CD4-positive, alpha-beta T cell treated with Interferon gamma for 1 hour (primary cell): ENCODE data around the gene CYTH3.

Experiments used
- DNase-seq: peaks from one replicate; pipeline ENCODE4 v3.0.0-alpha.2; 2020

Gene CYTH3

GRCh38 chr7:6188389-6188788, 84.0 kb downstream of the CYTH3 start:
- DNase-seq: no peak

DNA sequence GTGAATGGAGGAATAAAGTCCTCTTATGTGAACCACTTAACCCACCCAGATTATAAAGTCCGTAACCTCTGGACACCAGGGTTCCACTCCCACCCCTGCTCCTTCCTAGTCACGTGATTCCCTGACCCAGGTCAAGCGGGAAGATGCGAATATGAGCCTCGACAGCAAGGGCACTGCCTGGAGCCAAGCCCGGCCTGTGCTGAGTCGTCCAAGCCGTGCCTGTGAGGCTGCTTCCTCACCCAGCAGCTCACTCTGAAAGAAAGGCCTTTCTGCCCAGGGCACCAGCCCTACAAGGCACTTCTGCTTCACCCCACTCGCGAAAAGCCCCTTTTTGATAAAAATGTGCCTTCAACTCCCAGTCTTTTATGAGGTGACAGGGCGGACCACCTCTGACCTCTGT, 85.8 kb downstream of the CYTH3 start:
- no peak for DNase-seq

- no peak for DNase-seq
Observed at GRCh38 chr7:6182993-6183392, 89.4 kb downstream of the CYTH3 start.

DNA sequence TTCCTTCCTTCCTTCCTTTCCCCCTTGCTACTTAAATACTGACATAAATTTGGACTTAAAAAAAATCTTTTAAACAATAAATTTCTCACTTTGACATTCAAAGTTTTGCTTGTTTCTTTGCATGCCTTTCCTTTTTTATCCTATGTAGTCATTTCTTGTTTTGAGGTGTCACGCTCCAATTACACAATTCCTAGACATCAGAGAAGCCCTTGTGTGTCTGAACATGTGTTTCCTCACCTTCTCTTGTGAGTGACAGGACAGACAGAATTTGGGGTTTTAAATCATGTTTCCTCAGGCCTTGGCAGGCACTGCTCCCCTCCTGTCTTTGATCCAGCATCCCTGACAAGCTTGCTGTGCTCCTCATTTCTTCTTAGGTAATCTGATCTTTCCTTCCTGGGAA, 91.3 kb downstream of the CYTH3 start:
- no peak for DNase-seq

GRCh38 chr7:6180344-6180725, 92.1 kb downstream of the CYTH3 start:
- DNase-seq: no peak

GRCh38 chr7:6179620-6180343, 92.6 kb downstream of the CYTH3 start:
- DNase-seq: no peak

- DNase-seq: no peak
Observed at GRCh38 chr7:6178298-6179029, 94.0 kb downstream of the CYTH3 start.

GRCh38 chr7:6175645-6176044, 96.8 kb downstream of the CYTH3 start:
- DNase-seq: no peak

DNA sequence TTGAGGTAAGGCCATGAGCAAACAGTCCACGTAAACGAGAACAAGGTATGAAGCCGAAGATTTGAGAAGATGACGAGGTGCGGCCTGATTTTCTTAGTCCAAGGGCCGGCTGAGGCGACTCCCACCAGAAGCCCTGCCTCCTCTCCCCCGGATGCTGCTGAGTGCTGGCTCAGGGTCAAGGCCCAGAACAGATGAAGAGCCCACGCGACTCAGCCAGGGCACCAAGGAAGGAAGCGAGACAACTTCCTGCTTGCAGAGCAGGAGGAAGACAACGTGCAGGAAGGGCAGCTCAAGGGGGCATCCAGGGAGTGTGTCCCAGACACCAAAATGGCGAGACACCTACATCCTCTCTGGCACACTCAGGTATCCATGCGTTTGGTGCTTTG, 99.5 kb downstream of the CYTH3 start:
- no peak for DNase-seq

DNA sequence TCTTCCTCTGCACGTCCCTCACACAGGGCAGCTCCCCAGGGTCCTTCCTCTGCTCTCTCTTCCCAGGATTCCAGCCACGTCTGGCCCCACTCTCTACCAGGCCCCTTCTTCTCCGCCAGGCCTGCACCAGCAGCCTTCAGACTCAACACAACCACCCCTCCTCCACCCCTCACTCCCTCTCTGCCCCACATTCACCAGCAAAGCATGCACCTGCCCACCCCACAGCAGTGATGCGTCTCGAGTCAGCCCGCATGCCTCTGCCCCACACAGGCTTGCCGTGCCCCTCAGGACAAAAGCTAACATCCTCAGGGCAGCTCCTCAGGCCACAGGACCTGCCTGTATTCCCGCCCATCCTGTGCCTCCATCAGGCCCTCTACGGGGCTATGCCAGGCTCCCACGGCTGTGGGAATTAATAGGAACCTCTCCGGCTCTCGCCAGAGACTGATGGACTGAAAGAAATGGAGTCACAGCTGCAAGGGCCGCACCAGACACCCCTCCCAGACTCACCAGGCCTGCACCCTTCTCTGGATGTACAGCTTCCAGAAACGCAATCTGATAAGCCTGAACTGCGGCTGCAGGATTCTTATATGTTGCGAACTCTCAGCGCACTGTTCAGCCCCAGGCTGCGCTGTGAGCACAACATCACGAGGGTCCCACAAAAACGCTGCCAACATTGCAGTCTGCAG, 100.1 kb downstream of the CYTH3 start:
- no peak for DNase-seq

DNA sequence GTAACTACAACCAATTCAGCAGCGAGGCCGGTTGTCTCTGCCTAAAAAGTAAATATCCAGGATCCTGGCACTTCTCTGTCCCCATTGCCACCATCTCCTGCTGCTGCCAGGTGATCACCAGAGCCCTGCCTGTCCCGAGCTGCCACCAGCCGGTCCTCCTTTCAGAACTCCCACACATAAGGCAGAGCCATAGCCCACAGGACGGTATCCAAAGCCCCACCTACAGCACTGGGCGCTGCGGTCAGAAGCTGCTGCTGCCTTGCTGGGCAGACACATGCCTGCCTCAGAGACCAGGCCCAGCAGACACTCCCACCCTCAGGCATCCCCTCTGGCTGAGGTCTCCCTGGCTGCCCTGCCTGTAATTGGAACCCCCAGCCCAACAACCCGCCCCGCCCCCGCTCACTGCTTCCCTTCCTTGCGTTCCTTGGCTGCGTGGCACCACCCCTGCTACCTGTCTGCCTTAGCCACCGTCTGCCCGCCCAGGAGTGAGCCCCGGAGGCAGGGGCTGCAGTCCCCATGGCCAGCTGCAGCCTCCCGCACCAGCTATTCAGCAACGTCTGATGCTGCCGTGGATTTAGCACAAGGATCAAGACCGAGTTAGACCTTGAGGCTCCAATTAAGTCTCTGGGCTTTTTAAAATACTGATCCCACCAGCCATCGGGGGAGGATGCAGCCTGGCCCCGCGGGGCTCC, 100.7 kb downstream of the CYTH3 start:
- DNase-seq: no peak

GRCh38 chr7:6170571-6171531, 101.6 kb downstream of the CYTH3 start:
- no peak for DNase-seq

DNA sequence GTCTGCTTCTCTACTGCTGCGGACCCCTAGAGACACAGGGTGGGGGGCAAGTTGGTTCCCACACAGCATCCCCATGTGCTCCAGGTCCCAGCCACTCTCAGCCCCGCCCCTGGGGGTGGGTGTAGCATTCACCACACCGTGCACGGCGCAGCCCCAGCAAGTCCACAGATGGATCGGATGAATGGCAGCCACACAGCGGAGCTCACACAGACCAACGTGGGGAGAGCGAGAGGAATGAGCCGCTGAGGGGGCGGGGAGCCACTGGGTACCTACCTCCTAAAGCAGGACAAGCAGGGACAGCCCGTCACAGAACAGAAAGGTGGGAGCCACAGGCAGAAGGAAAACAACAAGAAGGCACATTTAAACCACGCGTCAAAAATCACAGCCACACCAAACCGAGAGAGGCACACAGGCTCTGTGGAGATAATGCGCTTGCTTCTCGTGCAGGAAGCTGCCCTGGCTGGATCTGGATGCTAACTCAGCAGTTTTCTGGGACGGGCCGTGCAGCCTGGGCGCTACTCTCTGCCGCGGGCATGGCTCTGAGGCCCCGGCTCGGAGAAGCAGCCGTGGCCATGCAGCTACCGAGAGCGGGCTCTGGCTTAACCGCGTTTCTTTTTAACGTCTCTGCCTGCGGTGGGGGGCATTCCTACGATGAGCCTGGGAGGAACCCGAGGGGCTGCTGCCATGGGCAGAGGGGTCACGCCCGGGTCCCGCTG, 102.5 kb downstream of the CYTH3 start:
- no peak for DNase-seq

DNA sequence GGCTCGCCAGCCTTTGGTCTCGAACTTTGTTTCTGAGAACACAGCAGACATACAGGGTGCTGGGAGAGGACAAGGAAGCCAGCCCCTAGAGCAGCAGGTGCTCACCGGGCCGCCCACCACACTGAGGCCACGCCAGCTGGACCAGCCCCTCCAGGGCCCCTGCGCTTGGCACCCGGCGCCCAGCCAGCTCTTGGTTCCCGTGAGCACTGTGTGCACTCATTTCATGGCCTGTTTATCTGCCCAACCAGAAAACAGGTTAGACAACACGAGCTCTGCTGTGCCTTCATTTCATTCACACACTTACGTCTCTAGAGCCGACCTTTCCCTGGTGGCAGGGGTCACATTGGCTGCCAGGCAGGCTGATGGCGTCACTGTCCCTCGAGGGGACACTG, 104.0 kb downstream of the CYTH3 start:
- DNase-seq: no peak

- DNase-seq: no peak
Observed at GRCh38 chr7:6167587-6168476, 104.6 kb downstream of the CYTH3 start.

DNA sequence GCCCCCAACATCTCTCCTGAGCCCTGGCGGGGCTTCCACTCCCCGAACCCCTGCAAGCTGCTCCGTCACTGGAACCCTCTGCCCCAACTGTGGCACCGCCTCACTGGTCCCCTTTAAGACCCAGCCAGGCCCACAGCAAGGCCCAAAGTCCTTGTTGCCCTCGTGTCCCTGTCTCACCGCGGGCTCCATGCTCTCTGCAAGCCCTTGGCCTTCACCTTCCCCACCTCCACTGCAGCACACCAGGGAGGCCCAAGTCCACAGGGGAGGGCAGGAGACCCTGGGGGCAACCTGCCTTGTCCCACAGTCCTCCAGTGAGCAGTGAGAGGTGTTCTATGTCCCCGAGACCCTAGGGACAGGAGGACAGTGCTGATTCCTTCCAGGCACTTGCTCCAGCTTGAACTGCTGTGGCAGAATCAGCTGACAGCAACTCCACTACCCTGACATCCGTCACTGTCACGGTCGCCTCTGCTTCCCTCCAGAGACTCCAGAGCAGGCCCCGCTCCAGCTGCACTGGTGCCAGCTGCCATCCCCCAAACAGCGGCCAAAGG, 105.3 kb downstream of the CYTH3 start:
- no peak for DNase-seq

GRCh38 chr7:6166443-6166891, 106.0 kb downstream of the CYTH3 start:
- no peak for DNase-seq

DNA sequence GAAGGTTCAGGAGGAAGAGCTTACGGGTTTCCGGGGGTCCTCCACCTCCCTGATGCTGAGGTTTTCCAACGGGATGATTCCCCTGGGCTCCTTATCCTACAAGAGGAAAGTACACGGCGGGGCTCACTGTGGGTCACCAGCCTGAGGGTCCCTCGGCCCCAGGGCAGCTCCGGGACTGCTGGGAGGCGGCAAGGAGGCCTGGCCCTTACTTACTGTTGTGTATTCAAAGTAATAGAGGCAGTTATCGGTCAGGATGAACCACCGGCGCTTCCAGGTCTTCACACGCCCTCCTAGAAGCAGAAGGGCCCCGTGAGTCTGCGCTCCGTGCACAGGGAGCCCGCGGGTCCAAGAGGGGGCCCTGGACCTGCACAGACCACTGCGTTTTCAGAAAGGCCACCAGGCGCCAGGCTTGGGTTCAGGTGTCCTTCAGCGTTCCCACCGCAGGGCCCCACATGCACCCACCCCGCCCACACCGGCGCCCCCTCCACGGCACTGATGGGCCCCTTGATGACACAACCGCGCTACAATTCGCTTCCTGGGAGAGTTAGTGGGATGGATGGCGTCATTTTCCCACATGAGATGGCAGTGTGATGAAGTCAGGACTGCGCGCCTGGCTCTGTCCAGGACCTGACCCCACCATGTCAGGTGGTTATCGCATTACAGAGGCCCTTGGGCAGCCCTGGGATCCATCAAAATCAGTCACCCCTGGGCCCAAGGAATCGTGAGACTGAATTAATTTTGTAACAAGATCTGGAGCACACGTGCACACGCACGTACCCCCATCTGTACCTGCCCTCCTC, 106.7 kb downstream of the CYTH3 start:
- no peak for DNase-seq

GRCh38 chr7:6165075-6165474, 107.3 kb downstream of the CYTH3 start:
- no peak for DNase-seq
